Fibroblast of skin of scalp (primary cell): ENCODE measurements around the gene CFTR.

Experiments used
- DNase-seq: peaks from one replicate; pipeline ENCODE4 v3.0.0-alpha.2; 2013

The CFTR gene

GRCh38 chr7:117590191-117590590 lies 110.4 kb downstream of the CFTR start:
- no peak for DNase-seq

DNA sequence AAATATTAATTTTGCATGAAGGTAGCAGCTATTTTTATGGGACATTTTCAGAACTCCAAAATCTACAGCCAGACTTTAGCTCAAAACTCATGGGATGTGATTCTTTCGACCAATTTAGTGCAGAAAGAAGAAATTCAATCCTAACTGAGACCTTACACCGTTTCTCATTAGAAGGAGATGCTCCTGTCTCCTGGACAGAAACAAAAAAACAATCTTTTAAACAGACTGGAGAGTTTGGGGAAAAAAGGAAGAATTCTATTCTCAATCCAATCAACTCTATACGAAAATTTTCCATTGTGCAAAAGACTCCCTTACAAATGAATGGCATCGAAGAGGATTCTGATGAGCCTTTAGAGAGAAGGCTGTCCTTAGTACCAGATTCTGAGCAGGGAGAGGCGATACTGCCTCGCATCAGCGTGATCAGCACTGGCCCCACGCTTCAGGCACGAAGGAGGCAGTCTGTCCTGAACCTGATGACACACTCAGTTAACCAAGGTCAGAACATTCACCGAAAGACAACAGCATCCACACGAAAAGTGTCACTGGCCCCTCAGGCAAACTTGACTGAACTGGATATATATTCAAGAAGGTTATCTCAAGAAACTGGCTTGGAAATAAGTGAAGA lies 112.3 kb downstream of the CFTR start:
- DNase-seq: no peak

DNA sequence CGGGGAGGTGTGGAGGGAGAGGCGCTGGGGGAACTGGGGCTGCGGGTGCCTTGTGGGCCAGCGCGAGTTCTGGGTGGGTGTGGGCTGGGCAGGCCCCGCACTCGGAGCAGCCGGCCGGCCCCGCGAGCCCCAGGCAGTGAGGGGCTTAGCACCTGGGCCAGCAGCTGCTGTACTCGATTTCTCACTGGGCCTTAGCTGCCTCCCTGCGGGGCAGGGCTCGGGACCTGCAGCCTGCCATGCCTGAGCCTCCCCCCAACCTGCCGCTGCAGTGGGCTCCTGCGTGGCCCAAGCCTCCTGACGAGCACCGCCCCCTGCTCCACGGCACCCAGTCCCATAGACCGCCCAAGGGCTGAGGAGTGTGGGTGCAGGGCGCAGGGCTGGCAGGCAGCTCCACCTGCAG lies 116.3 kb downstream of the CFTR start:
- no peak for DNase-seq

DNA sequence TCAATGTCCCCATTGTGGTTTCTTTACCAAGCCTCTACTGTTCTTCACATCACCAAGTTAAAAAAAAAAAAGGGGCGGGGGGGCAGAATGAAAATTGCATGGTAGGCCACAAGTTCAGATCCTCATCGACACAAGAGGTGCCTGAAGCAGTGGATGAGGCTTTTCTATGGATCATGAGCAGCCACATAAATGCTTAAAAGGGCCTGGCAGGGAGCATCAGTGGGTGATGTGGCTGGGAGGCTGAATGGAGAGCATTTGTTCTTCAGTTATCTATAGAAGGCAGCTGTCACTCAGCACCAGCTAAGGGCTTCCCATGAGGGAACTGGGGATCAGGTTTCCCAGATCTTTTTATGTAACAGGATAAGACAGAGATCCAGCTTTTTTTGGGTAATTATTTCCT lies 117.9 kb downstream of the CFTR start:
- DNase-seq: no peak

- DNase-seq: no peak
Observed at GRCh38 chr7:117600911-117601310, 121.1 kb downstream of the CFTR start.

- no peak for DNase-seq
Observed at GRCh38 chr7:117603627-117604026, 123.8 kb downstream of the CFTR start.

DNA sequence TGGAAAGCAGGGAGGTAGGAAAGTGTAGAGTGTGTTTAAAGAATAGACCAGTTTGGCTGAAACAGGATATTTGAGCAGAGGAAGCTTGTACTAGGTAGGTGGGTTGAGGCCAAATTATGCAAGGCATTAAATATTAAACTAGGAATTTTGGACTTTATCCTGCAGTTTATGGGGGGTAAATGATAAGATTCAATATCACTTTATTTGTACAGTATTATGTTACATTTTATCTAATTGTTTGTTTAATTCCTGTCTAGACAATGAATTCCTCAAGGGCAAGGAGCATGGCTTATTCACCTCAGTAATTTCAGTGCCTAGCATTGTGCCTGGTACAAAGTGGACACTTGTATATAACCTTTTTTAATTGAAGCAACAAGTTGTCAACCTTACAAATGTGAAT lies 125.9 kb downstream of the CFTR start:
- DNase-seq: no peak

GRCh38 chr7:117606132-117606531 lies 126.3 kb downstream of the CFTR start:
- DNase-seq: no peak

DNA sequence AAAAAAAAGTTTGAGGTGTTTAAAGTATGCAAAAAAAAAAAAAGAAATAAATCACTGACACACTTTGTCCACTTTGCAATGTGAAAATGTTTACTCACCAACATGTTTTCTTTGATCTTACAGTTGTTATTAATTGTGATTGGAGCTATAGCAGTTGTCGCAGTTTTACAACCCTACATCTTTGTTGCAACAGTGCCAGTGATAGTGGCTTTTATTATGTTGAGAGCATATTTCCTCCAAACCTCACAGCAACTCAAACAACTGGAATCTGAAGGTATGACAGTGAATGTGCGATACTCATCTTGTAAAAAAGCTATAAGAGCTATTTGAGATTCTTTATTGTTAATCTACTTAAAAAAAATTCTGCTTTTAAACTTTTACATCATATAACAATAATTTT lies 130.6 kb downstream of the CFTR start:
- no peak for DNase-seq

GRCh38 chr7:117612637-117613036 lies 132.8 kb downstream of the CFTR start:
- DNase-seq: no peak

- no peak for DNase-seq
Observed at GRCh38 chr7:117616694-117617093, 136.9 kb downstream of the CFTR start.

GRCh38 chr7:117619681-117620080 lies 139.9 kb downstream of the CFTR start:
- DNase-seq: no peak

DNA sequence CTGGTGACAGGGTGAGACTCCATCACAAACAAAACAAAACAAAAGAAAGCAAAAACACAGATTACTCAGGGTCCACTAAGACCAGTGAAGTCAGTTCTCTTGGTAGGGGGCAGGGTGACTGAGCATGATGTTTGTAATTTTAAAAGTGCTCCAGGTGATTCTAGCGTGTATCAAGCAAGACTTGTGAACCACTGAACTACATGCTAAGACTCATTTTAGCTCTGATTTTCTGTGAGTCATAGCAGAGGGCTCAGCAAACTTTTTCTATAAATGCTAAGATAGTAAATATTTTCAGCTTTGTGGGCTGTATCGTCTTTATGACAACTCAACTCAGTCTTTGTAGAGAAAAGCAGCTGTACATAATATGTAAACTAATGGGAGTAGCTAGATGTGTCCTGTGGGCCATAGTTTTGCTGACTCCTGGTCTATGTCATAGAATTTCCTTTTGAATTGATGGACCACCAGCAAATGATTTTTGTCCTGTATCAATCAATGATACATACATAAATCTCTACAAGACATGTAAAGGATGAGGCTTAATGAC lies 141.3 kb downstream of the CFTR start:
- no peak for DNase-seq

GRCh38 chr7:117623606-117624005 lies 143.8 kb downstream of the CFTR start:
- no peak for DNase-seq

DNA sequence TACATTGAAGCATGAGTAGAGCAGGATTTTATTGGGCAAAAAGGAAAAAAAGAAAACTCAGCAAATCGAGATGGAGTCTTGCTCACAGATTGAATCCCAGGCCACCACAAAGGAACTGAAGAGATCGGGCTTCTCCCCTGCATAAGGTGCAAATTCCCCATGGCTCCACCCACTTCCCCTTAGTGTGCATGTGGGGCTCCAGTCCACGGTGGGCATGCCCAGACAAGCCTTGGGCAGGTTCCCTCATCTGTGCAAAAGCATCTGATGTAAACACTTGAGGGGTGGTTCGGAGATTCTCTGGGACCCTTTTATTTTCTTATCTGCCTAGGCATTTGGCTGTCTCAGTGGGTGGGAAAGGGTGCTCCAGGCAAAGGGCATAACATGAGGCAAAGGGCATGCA lies 150.7 kb downstream of the CFTR start:
- no peak for DNase-seq

DNA sequence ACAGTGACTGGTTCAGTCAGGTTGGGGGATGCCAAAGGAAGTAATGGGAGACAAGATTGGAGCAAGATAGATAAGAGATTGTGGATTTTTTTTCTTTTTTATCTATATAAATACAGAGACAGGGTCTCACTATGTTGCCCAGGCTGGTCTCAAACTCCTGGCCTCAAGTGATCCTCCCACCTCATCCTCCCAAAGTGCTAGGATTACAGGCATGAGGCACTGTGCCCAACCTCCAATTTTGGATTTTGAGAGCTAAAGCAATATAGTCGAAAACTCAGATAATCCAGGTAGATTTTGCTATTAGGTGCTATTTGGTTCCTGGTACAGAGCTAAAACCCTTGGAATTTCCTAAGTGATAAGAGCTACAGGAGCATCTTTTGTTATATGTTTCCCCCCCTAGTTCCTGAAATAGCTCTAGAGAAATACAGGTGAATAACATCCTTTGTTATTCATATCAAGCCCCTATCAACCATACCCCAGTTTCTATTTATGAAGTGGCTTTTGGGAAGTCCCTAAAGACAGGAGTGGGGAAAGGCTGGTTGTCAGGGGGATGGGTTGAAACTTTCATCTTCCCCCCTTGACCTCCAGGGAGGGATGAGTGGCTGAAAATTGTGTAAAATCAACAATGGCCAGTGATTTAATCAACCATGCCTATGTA lies 151.2 kb downstream of the CFTR start:
- no peak for DNase-seq

DNA sequence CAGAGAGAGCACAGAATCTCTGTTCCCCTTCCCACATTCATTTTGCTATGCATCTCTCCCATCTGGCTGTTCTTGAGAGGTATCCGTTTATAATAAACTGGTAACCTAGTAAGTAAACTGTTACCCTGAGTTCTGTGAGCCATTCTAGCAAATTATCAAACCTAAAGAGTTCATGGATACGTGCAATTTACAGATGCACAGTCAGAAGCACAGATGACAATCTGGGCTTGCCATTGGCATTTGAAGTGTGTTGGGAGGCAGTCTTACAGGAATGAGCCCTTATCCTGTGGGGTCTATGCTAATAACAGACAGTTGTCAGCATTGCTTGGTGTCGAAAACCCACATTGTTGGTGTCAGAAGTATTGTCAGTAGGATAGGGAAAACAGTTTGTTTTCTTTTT lies 151.8 kb downstream of the CFTR start:
- DNase-seq: no peak

DNA sequence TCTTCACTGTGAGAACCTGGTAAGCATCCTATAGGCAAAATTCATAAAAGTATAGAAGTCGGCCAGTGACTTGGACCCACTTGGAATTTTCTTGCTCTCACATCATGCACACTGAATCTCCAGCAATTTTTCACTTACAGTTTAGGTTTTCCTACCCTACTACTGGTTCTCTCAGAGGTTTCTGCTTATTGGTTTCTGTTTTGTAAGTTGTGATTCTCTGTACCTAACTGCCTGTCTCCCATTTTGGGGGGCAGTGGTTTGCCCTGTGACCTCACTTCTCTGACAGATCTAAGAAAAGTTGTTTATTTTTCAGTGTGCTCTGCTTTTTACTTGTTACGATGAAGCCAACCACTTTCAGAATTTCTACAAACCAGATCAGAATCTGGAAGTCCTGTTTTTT lies 158.1 kb downstream of the CFTR start:
- DNase-seq: no peak

- no peak for DNase-seq
Observed at GRCh38 chr7:117639966-117640365, 160.1 kb downstream of the CFTR start.

DNA sequence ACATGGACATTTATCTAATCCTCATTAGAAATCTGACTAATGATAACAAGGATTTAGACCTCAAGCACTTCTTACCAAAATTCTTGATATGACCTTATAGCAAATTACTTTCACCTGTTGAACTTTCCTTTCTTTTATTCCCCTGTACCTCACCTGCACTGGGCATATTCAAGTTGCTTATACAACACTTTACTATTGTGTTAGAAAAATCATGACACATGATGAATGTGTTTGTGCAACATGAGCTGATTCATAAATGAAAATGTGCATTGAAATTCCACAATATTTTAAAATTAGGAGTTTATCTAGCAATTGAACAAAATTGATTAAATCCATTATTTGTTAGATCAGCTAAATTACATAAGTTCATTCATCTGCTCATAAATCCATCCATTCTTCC lies 160.6 kb downstream of the CFTR start:
- no peak for DNase-seq

DNA sequence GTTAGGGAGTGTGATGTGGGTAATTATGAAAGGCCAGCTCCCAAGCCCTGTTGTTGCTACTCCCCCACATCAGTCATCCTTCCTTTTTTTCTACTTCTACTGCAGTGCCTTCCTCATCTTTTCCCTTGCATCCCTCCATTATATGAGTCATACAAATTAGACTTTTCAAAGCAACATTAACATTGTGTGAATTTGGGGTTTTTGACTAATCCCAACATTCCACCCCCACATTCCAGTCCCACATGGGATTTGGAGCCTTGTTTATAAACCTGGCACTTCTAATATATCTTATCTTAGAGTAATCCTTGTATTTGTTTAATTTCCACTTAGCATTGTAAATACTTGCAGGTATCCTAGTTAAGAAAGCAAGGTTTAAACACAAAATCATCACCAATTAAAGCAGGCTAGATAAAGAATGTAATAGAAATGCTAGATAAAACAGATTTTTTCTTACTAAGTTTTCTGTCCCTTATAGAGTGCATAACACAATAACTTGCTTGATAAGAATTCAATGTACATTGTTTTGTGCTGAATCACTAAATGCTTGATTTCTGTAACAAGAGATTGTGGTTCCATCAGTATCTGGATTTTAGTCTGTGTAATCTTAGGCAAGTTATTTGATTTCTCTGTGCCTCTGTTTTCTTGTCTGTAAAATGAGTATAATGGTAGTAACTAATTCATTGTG lies 165.8 kb downstream of the CFTR start:
- DNase-seq: peak; percentile 34

DNA sequence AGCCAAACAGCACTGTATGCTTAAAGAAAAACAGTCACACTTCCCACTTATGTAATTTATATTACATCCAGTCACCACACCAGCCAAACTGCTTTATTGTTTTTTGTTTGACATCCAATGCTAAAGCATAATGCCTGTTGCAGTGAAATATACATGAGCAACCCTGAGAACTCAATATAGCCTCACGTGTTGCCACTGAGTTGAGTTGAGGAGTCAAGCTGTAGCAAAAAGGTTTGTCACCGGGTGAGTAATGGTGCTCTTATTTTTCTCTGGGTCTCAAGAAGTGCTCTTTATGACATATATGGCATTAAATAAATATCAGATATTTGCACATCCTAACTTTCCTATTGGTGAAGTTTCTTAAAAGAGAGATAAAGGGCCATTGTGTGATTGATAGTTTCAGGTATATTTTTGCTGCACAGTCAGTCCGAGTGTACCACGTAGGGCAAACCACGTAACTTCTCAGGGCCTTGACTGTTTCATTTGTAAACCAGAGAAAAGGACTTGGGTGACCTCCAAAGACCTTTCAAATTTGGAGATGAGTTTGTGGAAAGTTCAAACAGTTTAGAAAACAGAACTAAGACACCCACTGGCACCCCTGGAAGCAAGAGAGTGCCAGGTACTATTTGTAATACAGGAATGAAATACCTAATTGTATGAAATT lies 168.5 kb downstream of the CFTR start:
- DNase-seq: no peak

GRCh38 chr7:117652943-117653680 lies 173.3 kb downstream of the CFTR start:
- DNase-seq: no peak
